OCI-LY3 (cell line): ENCODE data around the gene PXDC1.

Experiments used
- EZH2phosphoT487 ChIP-seq: fragments of 200-600 bp; shearing (Covaris generic); IDR thresholded peaks from 2 replicates; pipeline ENCODE4 v1.6.1; 2018; ENCODE audit warnings: antibody characterized with exemption, mixed run types, low read depth
- TF ChIP-seq, protein P1 (sequence below): fragments of 200-600, 300-600 bp; sonication (generic); IDR thresholded peaks from 2 replicates; pipeline ENCODE4 v1.5.1; 2014; ENCODE audit warnings: antibody characterized with exemption, low read length, low read depth

DNA sequence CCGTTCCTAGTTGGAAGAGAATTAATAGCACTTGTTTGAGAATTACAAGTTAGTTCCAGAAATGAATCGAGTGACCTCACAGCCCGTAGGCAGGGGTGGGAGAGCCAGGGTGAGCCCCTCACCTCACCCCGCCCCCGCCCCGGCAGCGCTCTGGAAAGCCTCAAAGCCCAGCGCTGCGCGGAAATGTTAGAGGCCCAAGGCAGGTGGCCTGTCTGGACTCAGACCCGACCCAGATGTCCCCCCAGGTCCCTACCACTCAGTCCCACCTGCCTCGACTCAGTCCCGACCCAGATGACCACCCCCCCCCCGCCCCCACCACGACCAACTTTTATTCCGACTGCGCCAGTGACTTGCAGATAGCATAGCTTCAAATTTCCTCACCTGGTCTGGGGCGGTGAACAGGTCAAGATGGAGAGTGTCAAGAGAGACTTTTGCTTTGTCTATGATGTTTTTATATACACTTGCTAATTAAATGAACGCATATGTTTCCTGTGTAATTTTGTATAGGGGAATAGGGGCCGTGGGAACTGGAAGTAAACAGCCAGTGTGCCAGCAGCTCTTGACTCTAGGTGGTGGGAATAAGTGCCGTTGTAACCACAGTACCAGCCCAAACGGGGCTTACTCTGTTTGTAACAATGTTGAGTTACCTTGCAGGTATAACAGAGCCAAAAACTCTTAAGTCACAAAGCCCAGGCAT is 1.2 kb upstream of the PXDC1 start:
- TF ChIP-seq, protein P1, sequence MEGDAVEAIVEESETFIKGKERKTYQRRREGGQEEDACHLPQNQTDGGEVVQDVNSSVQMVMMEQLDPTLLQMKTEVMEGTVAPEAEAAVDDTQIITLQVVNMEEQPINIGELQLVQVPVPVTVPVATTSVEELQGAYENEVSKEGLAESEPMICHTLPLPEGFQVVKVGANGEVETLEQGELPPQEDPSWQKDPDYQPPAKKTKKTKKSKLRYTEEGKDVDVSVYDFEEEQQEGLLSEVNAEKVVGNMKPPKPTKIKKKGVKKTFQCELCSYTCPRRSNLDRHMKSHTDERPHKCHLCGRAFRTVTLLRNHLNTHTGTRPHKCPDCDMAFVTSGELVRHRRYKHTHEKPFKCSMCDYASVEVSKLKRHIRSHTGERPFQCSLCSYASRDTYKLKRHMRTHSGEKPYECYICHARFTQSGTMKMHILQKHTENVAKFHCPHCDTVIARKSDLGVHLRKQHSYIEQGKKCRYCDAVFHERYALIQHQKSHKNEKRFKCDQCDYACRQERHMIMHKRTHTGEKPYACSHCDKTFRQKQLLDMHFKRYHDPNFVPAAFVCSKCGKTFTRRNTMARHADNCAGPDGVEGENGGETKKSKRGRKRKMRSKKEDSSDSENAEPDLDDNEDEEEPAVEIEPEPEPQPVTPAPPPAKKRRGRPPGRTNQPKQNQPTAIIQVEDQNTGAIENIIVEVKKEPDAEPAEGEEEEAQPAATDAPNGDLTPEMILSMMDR, result no peak
- TF ChIP-seq EZH2phosphoT487, result no peak
